Fibroblast of the conjunctiva (primary cell): ENCODE results near the gene NTRK2.

ENCODE experiments used
- DNase-seq: peaks from one replicate; pipeline ENCODE4 v3.0.0-alpha.2; 2010; ENCODE audit warnings: low read depth

NTRK2 gene

GRCh38 chr9:85021686-85022085 is 352.2 kb downstream of the NTRK2 start:
- no peak for DNase-seq

GRCh38 chr9:85024374-85024773 is 354.8 kb downstream of the NTRK2 start:
- no peak for DNase-seq

GRCh38 chr9:85025638-85026037 is 356.1 kb downstream of the NTRK2 start:
- no peak for DNase-seq

- DNase-seq: no peak
These were observed 358.3 kb downstream of the NTRK2 start for GRCh38 chr9:85027870-85028269.

GRCh38 chr9:85030316-85030715 is 360.8 kb downstream of the NTRK2 start:
- DNase-seq: no peak

DNA sequence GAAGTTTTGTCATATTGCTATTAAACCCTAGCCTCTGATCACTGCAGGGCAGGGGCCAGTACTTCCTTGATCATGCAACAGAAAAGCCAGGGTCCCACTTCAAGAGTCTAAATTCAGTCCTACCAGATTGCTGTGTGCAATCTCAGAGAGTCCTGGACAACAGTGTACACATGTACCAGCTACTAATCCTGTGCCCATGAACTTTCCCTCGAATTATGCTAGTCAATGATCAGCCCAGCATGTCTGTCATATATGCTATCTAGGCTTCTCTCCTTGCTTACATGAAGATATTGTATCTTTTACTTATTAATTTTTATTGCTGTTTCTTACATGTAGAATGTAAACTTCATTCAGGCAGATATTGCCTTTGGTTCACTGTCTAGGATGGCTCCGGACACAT is 367.0 kb downstream of the NTRK2 start:
- DNase-seq: no peak

GRCh38 chr9:85038061-85038460 is 368.5 kb downstream of the NTRK2 start:
- no peak for DNase-seq

DNA sequence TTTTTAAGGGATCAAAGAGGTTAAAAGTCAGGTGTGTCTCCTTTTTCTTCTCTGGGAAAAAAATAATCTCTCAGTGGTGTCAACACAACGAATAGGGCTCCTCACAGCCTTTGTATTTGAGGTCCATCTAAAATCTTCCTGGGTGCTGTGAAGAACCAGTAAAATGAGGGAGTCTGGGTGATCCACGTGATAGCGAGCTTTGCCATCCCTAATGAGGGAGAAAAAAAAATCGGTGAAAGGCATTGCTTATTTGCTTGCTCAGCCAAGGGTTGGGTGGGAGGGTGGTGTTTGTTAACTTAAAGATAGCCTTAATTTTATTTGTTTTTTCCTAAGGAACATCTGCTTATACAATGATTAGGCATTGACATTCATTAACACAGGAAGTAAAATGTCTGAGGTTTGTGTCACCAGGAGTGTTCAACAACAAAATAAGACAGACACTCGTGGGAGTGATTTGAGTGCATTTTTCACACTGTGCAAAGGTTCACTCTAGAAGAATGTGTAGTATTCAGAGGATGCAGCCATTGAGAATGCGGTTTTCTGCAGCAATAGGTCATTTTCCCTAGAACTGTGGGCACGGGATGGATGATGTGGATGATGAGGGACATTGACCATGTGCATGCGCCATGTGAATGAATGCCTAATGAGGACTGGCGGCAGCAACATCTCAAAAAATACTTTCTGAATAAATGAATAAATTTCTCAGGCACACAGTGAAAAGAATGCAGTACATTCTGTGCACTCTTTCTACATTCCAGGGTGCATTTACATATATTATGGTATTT is 369.5 kb downstream of the NTRK2 start:
- no peak for DNase-seq

GRCh38 chr9:85040146-85040545 is 370.6 kb downstream of the NTRK2 start:
- DNase-seq: no peak

DNA sequence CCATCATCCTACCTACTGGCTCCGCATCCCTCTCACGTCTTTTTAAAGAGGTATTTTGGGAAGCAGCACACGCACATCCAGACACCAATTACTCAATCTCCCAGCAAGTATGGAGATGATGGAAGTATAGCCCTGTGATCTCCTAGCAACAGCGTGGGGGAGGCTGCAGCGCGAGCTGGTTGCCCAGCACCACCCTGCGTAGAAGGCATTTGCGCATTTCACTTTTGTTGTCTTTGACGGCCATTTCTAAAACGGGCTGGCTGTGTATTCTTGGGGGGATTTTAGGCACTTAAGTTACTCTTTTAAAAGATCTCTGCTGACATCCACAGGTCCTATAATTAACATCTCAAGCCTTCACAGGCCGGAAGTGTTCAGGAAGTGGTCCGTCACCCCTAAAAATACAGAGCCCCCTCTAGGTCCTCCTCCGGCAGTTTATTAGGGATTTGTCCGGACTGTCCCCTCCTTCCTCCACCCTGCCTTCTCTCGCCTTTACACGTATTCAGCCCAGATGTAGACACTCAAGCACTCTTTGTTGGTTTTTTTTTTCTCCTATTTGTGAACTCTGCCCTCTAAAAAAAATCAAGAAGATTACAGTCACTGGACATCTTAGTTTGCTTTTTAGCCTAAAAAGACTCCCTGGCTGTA is 371.4 kb downstream of the NTRK2 start:
- DNase-seq: no peak

DNA sequence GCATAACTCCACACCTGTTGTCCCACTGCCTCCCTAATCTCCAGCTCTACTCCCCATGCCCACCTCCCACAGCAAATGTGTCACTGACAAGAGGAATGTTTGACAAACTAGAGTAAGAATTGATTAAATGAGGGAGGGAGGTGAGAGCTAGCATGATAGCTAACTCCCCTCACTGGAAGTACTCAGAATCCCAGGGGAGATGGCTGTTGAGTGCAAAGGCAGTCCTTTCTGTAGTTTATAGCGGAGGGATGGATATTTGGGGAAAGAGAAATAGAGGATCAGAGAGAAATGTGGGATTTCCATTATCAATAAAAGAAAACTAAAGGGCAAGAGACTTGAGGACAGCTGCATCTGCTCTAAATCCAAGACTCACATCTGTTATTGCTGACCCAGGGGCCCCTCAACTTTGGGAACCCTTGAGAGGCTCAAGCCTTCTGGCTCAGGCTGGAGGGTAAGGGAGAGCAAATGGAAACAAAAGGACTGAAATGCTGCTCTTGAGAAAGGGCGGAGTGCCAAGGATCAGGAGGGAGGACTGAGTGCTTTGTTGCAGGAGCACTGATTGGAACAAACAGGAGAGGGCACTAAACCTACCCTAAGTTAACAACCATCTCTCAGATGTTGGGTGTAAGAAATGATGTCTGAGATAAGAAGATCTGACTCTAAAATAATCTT is 372.1 kb downstream of the NTRK2 start:
- DNase-seq: no peak

GRCh38 chr9:85042981-85043647 is 373.6 kb downstream of the NTRK2 start:
- DNase-seq: no peak

GRCh38 chr9:85045271-85045670 is 375.7 kb downstream of the NTRK2 start:
- no peak for DNase-seq

- DNase-seq: no peak
These were observed 376.9 kb downstream of the NTRK2 start for GRCh38 chr9:85046475-85046874.

DNA sequence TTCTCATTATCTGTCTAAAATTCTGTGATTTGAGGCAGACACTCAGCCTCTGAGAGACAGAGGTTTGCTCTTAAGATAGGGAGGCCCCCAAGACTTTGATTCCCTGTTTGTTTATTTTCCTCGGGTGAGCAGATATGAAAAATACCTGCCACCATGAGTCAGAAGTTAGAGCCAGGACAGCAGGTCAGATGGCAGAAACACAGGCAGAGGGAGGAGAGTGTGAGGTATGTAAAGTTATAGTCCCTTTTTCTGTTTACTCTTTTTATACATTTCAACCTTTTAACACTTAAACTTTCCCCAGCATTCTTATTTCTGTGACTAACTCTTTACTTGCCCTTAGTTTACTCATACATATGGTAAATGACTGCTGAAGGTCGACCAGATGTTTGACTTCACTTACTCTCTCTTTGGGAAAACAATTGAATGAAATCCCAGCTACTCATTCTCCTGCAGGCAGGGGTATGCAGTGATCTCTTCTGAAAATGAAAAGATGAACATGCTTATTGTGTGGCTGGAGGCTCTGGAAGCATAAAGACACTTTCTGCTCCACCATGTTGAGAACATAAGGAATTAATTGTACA is 383.8 kb downstream of the NTRK2 start:
- DNase-seq: no peak

GRCh38 chr9:85054017-85054416 is 384.5 kb downstream of the NTRK2 start:
- no peak for DNase-seq

DNA sequence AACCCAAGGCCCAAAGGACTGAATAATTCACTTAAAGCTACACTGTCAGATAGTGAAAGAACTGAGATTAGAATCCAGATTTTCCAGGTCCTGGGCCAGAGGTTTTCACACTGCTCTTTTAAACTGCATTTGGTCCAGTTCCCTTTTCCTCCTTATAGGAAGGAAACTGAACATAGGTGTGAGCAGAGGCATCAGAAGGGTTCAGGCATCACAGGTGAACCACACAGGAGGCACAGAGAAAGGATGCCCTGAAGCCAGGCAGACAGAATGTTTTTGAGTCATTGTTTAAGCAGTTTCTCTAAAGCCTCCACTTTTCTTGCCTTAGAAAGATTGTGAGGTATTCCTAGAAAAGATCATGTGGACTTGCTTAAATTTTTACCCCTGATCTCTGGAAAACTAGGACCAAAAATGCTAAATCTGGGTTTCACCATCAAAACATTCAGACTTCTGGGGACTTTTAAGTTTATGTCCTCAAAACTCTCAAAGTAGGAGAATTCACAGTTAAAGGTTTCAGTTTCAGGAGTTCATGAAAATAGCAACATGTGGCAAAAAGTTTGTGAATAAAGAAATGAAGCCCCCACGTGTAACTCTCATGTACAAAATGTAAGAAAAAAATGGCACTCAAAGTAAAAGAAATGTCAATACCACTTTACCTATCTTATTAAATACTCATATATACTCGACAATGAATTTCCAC is 386.1 kb downstream of the NTRK2 start:
- DNase-seq: no peak

GRCh38 chr9:85056203-85056572 is 386.7 kb downstream of the NTRK2 start:
- DNase-seq: no peak

- no peak for DNase-seq
These were observed 392.4 kb downstream of the NTRK2 start for GRCh38 chr9:85061969-85062368.

DNA sequence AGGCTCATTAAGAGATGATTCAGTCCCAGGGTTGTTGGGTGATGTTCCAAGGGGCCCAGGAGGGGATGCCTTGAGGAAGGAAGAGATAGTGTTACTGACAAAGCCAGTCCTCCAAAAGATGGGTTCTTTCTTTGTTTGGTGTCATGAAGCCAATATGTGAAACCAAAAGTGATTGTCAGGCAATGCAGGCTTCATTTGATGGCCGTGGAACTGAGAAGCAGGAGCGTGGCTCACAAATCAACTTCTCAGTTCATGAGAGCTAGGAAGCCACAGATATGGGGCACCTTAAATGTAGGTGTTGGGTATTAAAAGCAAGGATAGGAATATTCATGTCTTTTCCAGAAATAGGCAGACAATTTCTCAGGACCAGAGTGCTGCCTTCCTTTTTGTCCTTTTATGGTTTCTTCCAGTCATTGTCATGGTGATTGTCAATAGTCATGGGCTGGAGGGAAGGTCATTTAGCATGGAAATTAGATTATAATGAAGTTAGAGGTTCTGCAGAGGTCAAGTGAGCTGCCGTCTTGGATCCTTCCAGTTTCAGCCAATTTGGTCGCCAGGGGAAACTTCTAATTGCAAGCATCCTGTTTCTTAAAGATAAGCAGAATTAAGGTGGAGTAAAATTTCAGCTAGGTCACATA is 393.0 kb downstream of the NTRK2 start:
- DNase-seq: no peak

DNA sequence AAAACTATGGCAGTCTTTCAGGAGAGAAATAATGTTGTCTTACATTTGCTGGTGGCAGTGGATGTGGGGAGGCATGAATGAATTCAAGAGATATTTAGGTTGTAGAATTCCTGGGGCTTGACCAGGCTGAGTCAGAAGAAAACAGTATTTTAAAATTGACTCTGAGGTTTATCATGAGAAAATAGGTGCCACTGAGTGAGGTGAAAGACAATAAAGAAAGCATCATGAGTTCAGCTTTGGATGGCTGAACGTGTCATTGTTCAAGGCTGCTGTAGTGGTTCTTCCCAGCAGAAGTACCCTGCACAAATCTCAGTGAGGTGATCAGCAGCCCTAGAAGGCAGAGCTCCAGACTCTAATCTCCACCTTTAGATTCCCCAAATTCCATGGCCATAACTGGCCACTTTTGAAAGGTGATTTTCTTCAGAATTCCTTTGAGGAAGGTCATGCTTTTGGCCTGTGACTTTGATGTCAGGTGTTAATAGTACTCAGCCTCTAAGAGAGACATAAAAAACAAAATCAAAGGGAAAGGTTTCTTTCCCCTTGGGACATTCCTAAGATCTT is 395.4 kb downstream of the NTRK2 start:
- DNase-seq: no peak
